GM21786 (cell line): ENCODE measurements around the gene RSRC1.
"Not testable (repeated sequence)": the region's sequence is repeated elsewhere in the genome, so short reads cannot be mapped to it uniquely, and the experiment has no call there.

ENCODE experiments used
- ATAC-seq: cut with Tn5 transposase; IDR thresholded peaks from one replicate; pipeline ENCODE4 v1.9.1; 2021; ENCODE audit not compliant: unreplicated experiment

The RSRC1 gene

GRCh38 chr3:158100681-158101080, 9.2 kb upstream of the RSRC1 start:
- no peak for ATAC-seq

GRCh38 chr3:158101335-158102241, 8.3 kb upstream of the RSRC1 start:
- no peak for ATAC-seq

- no peak for ATAC-seq
Measured at GRCh38 chr3:158102242-158103080, 7.4 kb upstream of the RSRC1 start.

GRCh38 chr3:158103081-158103886, 6.6 kb upstream of the RSRC1 start:
- peak; percentile 25 for ATAC-seq

GRCh38 chr3:158103887-158104327, 6.0 kb upstream of the RSRC1 start:
- no peak for ATAC-seq

GRCh38 chr3:158104431-158104921, 5.4 kb upstream of the RSRC1 start:
- no peak for ATAC-seq

GRCh38 chr3:158105119-158105709, 4.7 kb upstream of the RSRC1 start:
- ATAC-seq = no peak

GRCh38 chr3:158105710-158106253, 4.1 kb upstream of the RSRC1 start:
- ATAC-seq = no peak

GRCh38 chr3:158106766-158107471, 3.0 kb upstream of the RSRC1 start:
- no peak for ATAC-seq

GRCh38 chr3:158107605-158108444, 2.1 kb upstream of the RSRC1 start:
- ATAC-seq = no peak

GRCh38 chr3:158108445-158108985, 1.4 kb upstream of the RSRC1 start:
- no peak for ATAC-seq

GRCh38 chr3:158109295-158109803, 540 bp upstream of the RSRC1 start:
- peak; percentile 1 for ATAC-seq

- peak; percentile 3 for ATAC-seq
Measured at GRCh38 chr3:158110658-158111018, 749 bp downstream of the RSRC1 start.

- no peak for ATAC-seq
Measured at GRCh38 chr3:158111861-158112260, 2.0 kb downstream of the RSRC1 start.

GRCh38 chr3:158113595-158113994, 3.7 kb downstream of the RSRC1 start:
- not testable (repeated sequence) for ATAC-seq

GRCh38 chr3:158120330-158120729, 10.4 kb downstream of the RSRC1 start:
- no peak for ATAC-seq

- ATAC-seq = peak; percentile 91
Measured at GRCh38 chr3:158121295-158121694, 11.4 kb downstream of the RSRC1 start.

- ATAC-seq = not testable (repeated sequence)
Measured at GRCh38 chr3:158122721-158123120, 12.8 kb downstream of the RSRC1 start.
